BJ (cell line): ENCODE measurements around the gene MIDN. TPM values are rescaled to one million over a fixed set of nuclear protein-coding genes. Genes with fewer than 3 reads are reported as not detected.
A peak's percentile ranks its signal among the peaks of the same experiment; 100 is the strongest.

Experiments used
- CTCF ChIA-PET: fragments of 350-600 bp; formaldehyde crosslinking; extraction: SDS; loops from one replicate; lab custom pipeline; 2021; ENCODE audit warnings: antibody characterized with exemption, inconsistent platforms; lab: Yijun Ruan, JAX
- POLR2A ChIA-PET: fragments of 300-600 bp; sonication (Branson Sonifier 250); formaldehyde crosslinking; extraction: SDS; loops from one replicate; lab custom pipeline; 2021; ENCODE audit warnings: antibody characterized with exemption; lab: Charles Lee
- DNase-seq: peaks from one replicate; pipeline ENCODE4 v3.0.0-alpha.2; 2011; ENCODE audit warnings: low read depth
- H3K27me3 ChIP-seq: 2 replicates; pipeline ENCODE4 v1.6.0; 2011; ENCODE audit warnings: low read length; ENCODE audit not compliant: control insufficient read depth, insufficient read depth
- H3K36me3 ChIP-seq: 2 replicates; pipeline ENCODE4 v1.5.1; 2011; ENCODE audit warnings: low read length; ENCODE audit not compliant: control insufficient read depth, insufficient read depth
- H3K4me3 ChIP-seq: 2 replicates; pipeline ENCODE4 v1.5.1; 2011; ENCODE audit warnings: low read depth, mild to moderate bottlenecking, control low read depth, low read length
- polyA plus RNA-seq: library from polyadenylated mRNA; depleted of rRNA; stranded (reverse); fragments of >200 nt; gene quantifications from 2 replicates; pipeline ENCODE4 v1.2.3, GENCODE V29; 2011
- TF ChIP-seq, protein P1 (sequence below): IDR thresholded peaks from 2 replicates; pipeline ENCODE4 v1.5.1; 2011; ENCODE audit warnings: low read depth, mild to moderate bottlenecking, control low read depth, inconsistent platforms, low read length, moderate library complexity; ENCODE audit not compliant: insufficient read depth

Gene MIDN
- polyA plus RNA-seq, 1 experiment, result 8.4 TPM

DNA sequence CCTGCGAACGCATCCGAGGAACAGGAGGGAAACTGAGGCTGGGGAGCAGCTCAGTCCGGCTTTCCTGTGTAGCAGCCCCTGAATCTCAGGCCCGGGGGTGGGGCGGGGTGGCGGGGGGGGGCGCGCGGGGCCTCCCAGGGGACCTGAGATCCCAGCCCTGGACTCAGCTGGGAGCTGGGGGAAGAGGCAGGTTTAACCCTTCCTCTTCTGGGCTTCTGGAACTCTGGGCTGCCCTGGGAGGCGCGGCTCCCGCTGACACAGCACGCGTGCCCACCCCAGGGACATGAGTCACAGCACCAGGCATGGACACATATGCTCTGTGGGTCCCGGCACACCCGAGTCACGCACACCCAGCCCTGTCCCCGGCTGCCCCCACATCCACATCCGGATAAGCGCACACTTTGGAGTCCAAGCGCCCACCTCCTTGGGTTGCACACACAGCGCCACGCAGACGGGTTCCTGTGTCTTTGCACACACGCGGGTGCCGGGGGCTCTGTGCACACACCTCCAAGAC lies 17.3 kb downstream of the MIDN start:
- Histone ChIP-seq H3K27me3 (no peaks in the 10 kb centered on the region), H3K36me3 (no peaks in the 10 kb centered on the region; the same call in 1 of the 2 replicates), H3K4me3 (peak overlapping the region; percentile 56)
- TF ChIP-seq, protein P1, sequence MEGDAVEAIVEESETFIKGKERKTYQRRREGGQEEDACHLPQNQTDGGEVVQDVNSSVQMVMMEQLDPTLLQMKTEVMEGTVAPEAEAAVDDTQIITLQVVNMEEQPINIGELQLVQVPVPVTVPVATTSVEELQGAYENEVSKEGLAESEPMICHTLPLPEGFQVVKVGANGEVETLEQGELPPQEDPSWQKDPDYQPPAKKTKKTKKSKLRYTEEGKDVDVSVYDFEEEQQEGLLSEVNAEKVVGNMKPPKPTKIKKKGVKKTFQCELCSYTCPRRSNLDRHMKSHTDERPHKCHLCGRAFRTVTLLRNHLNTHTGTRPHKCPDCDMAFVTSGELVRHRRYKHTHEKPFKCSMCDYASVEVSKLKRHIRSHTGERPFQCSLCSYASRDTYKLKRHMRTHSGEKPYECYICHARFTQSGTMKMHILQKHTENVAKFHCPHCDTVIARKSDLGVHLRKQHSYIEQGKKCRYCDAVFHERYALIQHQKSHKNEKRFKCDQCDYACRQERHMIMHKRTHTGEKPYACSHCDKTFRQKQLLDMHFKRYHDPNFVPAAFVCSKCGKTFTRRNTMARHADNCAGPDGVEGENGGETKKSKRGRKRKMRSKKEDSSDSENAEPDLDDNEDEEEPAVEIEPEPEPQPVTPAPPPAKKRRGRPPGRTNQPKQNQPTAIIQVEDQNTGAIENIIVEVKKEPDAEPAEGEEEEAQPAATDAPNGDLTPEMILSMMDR, result no peak
- DNase-seq, result no peak
- CTCF ChIA-PET, result interaction anchor here (0.6 to 12.8 kb wide), 9 partner anchors 10 to 236 kb away, joined by 3 to 437 read pairs (median 6); partner anchors contain the start of genes ATP5F1D and FAM174C
- POLR2A ChIA-PET, result interaction anchor here (2.1 to 2.2 kb wide), 2 partner anchors 12 to 22 kb away, joined by 12 to 18 read pairs; no protein-coding TSS in a partner anchor

DNA sequence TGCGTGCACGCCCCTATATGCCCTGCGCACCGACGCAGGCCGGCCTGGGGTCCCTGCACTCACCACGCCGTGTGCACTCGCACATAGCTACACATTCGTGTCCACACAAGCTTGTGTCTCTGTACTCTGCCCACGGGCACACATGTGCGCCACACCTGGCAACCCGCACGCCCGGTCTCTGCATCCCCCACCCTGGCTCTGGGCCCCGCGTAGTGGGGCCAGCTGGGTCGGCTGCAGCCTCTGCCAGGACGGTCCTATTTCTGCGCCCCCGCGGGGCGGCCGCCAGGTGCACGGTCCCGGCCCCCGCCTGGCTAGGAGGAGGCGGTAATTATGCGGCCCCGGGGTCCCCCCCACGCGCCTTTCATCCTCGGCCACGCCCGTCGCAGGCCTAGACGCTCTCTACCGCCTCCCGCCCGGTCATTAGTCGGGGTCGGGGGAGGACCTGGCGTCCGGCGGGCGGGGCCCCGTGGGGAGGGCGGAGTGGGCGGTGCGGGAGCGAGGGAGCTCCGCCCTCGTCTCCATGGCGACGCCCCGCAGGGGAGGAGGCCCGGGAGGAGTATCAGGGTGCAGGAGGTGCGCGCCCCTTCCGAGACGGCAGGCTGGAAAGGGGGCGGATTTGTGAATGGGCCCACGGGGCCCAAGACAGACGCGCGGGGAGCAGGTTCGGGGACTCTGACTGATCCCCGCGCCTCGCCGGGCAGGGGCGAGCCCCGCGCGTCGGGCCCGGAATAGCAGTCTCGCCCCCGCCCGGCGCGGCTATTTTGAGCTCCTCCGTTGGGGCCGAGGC lies 17.9 kb downstream of the MIDN start:
- TF ChIP-seq, protein P1, result no peak
- peaks cover 5% of the 10 kb centered on the region for H3K36me3 ChIP-seq
- POLR2A ChIA-PET, result interaction anchor here (0.5 to 2.2 kb wide), 7 partner anchors 8 to 246 kb away, joined by 4 to 20 read pairs (median 6); no protein-coding TSS in a partner anchor
- no peaks in the 10 kb centered on the region for H3K27me3 ChIP-seq
- CTCF ChIA-PET, result interaction anchor here (0.6 to 12.8 kb wide), 19 partner anchors 9 to 409 kb away, joined by 3 to 437 read pairs (median 5); partner anchors contain the start of genes ATP5F1D and FAM174C
- H3K4me3 ChIP-seq, result peak overlapping the region; percentile 56
- DNase-seq, result no peak

DNA sequence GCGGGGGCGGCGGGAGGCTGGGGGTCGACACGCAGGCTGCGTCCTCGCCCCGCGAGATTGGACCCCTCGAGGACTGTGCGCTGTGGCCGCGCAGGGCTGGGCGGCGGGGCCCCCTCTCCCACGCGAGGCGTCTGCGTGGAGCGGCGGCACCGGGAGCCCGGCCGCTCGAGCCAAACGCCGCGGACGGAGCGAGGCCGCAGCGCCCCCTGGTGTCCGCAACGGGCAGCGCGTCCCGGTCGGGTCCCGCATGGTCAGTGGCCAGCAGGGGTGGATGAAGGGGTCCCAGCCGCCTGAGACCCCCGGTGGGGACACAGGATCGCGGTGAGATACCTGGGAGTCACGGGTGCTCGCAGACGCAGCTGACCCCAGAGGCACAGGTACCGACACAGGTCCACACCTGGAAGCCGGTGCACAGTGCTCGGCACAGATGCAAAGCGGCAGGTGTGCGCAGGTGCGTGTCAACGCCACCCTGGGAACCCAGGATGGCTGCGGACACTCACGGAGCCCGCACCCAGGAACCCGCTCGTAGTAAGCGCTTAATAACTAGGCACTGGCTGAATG lies 18.6 kb downstream of the MIDN start:
- CTCF ChIA-PET, result interaction anchor here (0.6 to 12.8 kb wide), 18 partner anchors 9 to 410 kb away, joined by 3 to 437 read pairs (median 4); partner anchors contain the start of genes ATP5F1D, CNN2 and FAM174C
- Histone ChIP-seq H3K27me3 (no peaks in the 10 kb centered on the region), H3K36me3 (peaks cover 11% of the 10 kb centered on the region), H3K4me3 (peak overlapping the region; percentile 56)
- POLR2A ChIA-PET, result interaction anchor here (0.5 to 2.2 kb wide), 7 partner anchors 8 to 247 kb away, joined by 4 to 20 read pairs (median 6); no protein-coding TSS in a partner anchor
- no peak for DNase-seq
- TF ChIP-seq, protein P1, result peak; percentile 77

DNA sequence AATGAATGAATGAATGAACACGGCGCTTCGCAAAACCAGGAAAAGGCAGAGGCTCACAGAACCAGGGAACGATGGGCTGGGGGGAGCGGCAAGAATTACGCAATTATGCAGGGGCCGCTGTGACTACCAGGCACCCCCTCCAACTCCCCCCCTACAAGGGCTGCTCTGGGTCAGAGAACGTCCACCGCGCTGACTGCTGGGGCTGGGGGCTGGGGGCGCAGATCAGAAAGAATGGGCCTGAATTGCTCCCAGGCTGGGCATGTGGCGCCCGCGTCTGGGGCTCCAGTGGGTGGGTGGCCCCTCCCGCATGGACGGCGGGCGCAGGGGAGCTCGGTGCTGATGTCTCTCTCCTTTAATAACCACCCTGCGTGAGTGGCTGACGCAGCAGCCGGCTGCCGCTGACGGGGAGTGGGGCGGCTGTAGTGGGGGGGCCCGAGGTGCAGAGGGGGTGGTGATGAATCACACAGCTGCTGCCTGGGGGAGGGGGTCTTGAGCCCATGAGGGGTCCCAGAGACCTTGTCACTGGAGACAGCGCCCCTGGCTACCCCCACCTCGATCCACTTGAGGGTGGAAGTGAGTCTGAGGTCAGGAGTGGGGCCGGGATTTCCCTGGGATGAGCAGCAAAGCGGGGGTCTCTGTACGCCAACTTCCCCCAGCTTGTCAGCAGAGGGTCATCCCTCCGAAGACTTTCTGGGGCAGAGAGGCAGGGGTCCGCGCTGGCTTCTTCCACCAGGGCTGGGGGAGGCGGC lies 19.3 kb downstream of the MIDN start:
- CTCF ChIA-PET, result interaction anchor here (0.7 to 12.8 kb wide), 10 partner anchors 8 to 461 kb away, joined by 3 to 437 read pairs (median 6); partner anchors contain the start of genes ATP5F1D and CNN2
- peak overlapping the region; percentile 56 for H3K4me3 ChIP-seq
- no peak for DNase-seq
- TF ChIP-seq, protein P1, result no peak
- H3K36me3 ChIP-seq, result peaks cover 15% of the 10 kb centered on the region
- POLR2A ChIA-PET, result no interaction called here
- no peaks in the 10 kb centered on the region for H3K27me3 ChIP-seq
